ENCODE results near the gene SRC. TPM values are rescaled to one million over a fixed set of nuclear protein-coding genes. Genes with fewer than 3 reads are reported as not detected.

Gene SRC
- total RNA-seq, 1 experiment from 2014 or later: 42.3 TPM

DNA sequence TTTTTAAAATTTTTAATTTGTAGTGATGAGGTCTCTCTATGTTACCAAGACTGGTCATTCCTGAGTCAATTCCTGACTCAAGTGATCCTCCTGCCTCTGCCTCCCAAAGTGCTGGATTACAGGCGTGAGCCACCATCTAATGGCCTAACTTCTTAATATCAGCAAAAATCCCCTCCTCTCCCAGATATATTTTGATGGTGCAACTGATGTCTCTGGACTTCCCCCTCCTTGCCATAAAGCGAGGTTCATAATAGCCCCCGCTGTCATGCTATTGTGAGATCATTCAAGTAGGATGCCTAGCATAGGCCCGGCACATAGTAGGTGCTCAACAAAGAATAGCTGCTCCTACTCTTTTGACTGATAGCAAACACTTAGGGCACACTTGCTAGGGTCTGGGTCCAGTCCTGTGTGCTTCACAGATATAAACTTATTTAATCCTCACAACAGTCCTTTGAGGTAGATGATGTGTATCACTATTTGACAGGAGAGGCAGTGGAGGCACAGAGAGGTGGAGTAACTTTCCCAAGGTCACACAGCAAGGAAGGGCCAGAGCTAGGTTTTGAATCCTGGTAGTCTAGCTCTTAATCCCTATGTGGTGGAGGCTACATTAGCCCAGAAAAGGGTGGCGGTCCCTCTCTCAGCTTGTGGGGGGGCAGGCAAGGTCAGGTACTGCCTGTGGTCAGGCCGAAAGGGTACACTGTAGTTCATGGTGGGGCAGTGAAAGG, 14.6 kb downstream of the SRC start:
- ChIA-PET CTCF (no interaction called here), RAD21 (ENCODE audit: low non-redundant PET in 1 of 2, low total read pairs in 2 of 2, uncharacterized antibody in 2 of 2, unreplicated experiment in 2 of 2) (no interaction called here), POLR2A (interaction anchor here (0.6 kb wide), 1 partner anchor 10 kb away, joined by 3 read pairs; no protein-coding TSS in a partner anchor)
- ATAC-seq (no peak), DNase-seq (ENCODE audit: low read depth, low spot score) (no peak)
- BruUV-seq (replicated peaks): no TSS peak
- peaks cover 0 to 3% of the 10 kb centered on the region in 2 experiments; a peak in 2 of 4 replicates for H3K36me3 ChIP-seq (ENCODE audit: control insufficient read depth in 1 of 2, insufficient read depth in 2 of 2, low read length in 2 of 2)
- no peaks in the 10 kb centered on the region for H3K9me3 ChIP-seq (ENCODE audit: control insufficient read depth in 1 of 2, insufficient read depth in 1 of 2, low read depth in 1 of 2, low read length in 2 of 2)
- H3K79me2 ChIP-seq (ENCODE audit: insufficient read depth, low read length): peaks cover 79% of the 10 kb centered on the region
- no peak for TF ChIP-seq ZFX (IDR thresholded peaks at IDR 0.05)
- no peak for TF ChIP-seq RAD21 (IDR thresholded peaks at IDR 0.05; ENCODE audit: low read depth)
- TF ChIP-seq POLR2A (IDR thresholded peaks at IDR 0.05; ENCODE audit: borderline replicate concordance, extremely low read depth, insufficient read depth, insufficient read length): no peak
- TF ChIP-seq EZH2 (IDR thresholded peaks at IDR 0.05): no peak
- no peak for TF ChIP-seq CBX3 (IDR thresholded peaks at IDR 0.05; ENCODE audit: low read depth)
- TF ChIP-seq SP1 (IDR thresholded peaks at IDR 0.05; ENCODE audit: low read depth): no peak
- no peak for TF ChIP-seq POLR2AphosphoS5 (IDR thresholded peaks at IDR 0.05; ENCODE audit: low read depth, low read length)
- TF ChIP-seq, protein P1, sequence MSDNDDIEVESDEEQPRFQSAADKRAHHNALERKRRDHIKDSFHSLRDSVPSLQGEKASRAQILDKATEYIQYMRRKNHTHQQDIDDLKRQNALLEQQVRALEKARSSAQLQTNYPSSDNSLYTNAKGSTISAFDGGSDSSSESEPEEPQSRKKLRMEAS (IDR thresholded peaks at IDR 0.05): no peak
- no peak for TF ChIP-seq JUND (IDR thresholded peaks at IDR 0.05)
- TF ChIP-seq SRF (IDR thresholded peaks at IDR 0.05; ENCODE audit: low read depth): no peak
- TF ChIP-seq, protein P2, sequence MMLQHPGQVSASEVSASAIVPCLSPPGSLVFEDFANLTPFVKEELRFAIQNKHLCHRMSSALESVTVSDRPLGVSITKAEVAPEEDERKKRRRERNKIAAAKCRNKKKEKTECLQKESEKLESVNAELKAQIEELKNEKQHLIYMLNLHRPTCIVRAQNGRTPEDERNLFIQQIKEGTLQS (IDR thresholded peaks at IDR 0.05): no peak
- TF ChIP-seq EZH2phosphoT487 (IDR thresholded peaks at IDR 0.05; ENCODE audit: borderline replicate concordance): no peak
- no peak for TF ChIP-seq FOSL1 (IDR thresholded peaks at IDR 0.05; ENCODE audit: low read depth)
- TF ChIP-seq ELF1 (IDR thresholded peaks at IDR 0.05; ENCODE audit: borderline replicate concordance, low read depth): no peak
- TF ChIP-seq, protein P3, sequence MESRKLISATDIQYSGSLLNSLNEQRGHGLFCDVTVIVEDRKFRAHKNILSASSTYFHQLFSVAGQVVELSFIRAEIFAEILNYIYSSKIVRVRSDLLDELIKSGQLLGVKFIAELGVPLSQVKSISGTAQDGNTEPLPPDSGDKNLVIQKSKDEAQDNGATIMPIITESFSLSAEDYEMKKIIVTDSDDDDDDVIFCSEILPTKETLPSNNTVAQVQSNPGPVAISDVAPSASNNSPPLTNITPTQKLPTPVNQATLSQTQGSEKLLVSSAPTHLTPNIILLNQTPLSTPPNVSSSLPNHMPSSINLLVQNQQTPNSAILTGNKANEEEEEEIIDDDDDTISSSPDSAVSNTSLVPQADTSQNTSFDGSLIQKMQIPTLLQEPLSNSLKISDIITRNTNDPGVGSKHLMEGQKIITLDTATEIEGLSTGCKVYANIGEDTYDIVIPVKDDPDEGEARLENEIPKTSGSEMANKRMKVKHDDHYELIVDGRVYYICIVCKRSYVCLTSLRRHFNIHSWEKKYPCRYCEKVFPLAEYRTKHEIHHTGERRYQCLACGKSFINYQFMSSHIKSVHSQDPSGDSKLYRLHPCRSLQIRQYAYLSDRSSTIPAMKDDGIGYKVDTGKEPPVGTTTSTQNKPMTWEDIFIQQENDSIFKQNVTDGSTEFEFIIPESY (IDR thresholded peaks at IDR 0.05; ENCODE audit: extremely low read depth, insufficient replicate concordance, low read length): no peak
- TF ChIP-seq, protein P4, sequence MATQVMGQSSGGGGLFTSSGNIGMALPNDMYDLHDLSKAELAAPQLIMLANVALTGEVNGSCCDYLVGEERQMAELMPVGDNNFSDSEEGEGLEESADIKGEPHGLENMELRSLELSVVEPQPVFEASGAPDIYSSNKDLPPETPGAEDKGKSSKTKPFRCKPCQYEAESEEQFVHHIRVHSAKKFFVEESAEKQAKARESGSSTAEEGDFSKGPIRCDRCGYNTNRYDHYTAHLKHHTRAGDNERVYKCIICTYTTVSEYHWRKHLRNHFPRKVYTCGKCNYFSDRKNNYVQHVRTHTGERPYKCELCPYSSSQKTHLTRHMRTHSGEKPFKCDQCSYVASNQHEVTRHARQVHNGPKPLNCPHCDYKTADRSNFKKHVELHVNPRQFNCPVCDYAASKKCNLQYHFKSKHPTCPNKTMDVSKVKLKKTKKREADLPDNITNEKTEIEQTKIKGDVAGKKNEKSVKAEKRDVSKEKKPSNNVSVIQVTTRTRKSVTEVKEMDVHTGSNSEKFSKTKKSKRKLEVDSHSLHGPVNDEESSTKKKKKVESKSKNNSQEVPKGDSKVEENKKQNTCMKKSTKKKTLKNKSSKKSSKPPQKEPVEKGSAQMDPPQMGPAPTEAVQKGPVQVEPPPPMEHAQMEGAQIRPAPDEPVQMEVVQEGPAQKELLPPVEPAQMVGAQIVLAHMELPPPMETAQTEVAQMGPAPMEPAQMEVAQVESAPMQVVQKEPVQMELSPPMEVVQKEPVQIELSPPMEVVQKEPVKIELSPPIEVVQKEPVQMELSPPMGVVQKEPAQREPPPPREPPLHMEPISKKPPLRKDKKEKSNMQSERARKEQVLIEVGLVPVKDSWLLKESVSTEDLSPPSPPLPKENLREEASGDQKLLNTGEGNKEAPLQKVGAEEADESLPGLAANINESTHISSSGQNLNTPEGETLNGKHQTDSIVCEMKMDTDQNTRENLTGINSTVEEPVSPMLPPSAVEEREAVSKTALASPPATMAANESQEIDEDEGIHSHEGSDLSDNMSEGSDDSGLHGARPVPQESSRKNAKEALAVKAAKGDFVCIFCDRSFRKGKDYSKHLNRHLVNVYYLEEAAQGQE (IDR thresholded peaks at IDR 0.05; ENCODE audit: low read depth): no peak
- TF ChIP-seq, protein P5, sequence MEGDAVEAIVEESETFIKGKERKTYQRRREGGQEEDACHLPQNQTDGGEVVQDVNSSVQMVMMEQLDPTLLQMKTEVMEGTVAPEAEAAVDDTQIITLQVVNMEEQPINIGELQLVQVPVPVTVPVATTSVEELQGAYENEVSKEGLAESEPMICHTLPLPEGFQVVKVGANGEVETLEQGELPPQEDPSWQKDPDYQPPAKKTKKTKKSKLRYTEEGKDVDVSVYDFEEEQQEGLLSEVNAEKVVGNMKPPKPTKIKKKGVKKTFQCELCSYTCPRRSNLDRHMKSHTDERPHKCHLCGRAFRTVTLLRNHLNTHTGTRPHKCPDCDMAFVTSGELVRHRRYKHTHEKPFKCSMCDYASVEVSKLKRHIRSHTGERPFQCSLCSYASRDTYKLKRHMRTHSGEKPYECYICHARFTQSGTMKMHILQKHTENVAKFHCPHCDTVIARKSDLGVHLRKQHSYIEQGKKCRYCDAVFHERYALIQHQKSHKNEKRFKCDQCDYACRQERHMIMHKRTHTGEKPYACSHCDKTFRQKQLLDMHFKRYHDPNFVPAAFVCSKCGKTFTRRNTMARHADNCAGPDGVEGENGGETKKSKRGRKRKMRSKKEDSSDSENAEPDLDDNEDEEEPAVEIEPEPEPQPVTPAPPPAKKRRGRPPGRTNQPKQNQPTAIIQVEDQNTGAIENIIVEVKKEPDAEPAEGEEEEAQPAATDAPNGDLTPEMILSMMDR (IDR thresholded peaks at IDR 0.05 in 2 of 3, conservative IDR thresholded peaks at IDR 0.05 in 1 of 3; ENCODE audit: borderline replicate concordance in 1 of 3, insufficient read depth in 1 of 3, low read depth in 2 of 3, low read length in 2 of 3): no peak
- no peak for TF ChIP-seq TCF7L2 (IDR thresholded peaks at IDR 0.05; ENCODE audit: borderline replicate concordance, extremely low read depth, insufficient read depth, insufficient read length)
- no peak for TF ChIP-seq ZNF274 (IDR thresholded peaks at IDR 0.05; ENCODE audit: low read depth, low read length)
- H2AFZ ChIP-seq (ENCODE audit: low read depth, low read length, poor library complexity, severe bottlenecking): no peak overlapping the region
- H3K27me3 ChIP-seq (ENCODE audit: insufficient read depth, low read length): no peaks in the 10 kb centered on the region
- intact Hi-C loops (cut with micrococcal nuclease): no loop called here
- no peaks in the 10 kb centered on the region for H3K4me1 ChIP-seq (ENCODE audit: control insufficient read depth in 1 of 2, insufficient read depth in 2 of 2, low read length in 2 of 2)
- H3K4me2 ChIP-seq (ENCODE audit: low read length): no peak overlapping the region
- no peaks in the 10 kb centered on the region for H3K9me2 ChIP-seq (ENCODE audit: insufficient read depth)
- H3K4me3 ChIP-seq (replicated peaks in 1 of 2; ENCODE audit: low read depth in 1 of 2, low read length in 2 of 2): no peak overlapping the region
- no peak overlapping the region for H3K27ac ChIP-seq (ENCODE audit: low read depth, low read length)
- H4K20me1 ChIP-seq (ENCODE audit: insufficient read depth): no peaks in the 10 kb centered on the region
- H3K9ac ChIP-seq (ENCODE audit: low read length): no peak overlapping the region

All from HCT116 (cell line).